Sigmoid colon (tissue), 7 donors: Measurements from ENCODE around the gene UBFD1. TPM values are rescaled to one million over a fixed set of nuclear protein-coding genes. Genes with fewer than 3 reads are reported as not detected.
"Not testable (repeated sequence)": the region's sequence is repeated elsewhere in the genome, so short reads cannot be mapped to it uniquely, and the experiment has no call there.

Experiments used
- DNase-seq: peaks from one replicate; pipeline ENCODE4 v3.0.0-alpha.2; 2019
- H3K27ac ChIP-seq, 4 donors: fragments of 200-600 bp; sonication (generic); one replicate each; pipeline ENCODE4 v1.5.1; 2016 to 2019; ENCODE audit warnings: mild to moderate bottlenecking in 1 of 4
- H3K27me3 ChIP-seq, 3 donors: fragments of 200-600 bp; sonication (generic); one replicate each; pipeline ENCODE4 v1.5.1; 2019; ENCODE audit warnings: mild to moderate bottlenecking in 1 of 3
- H3K36me3 ChIP-seq, 4 donors: fragments of 200-600 bp; sonication (generic); one replicate each; pipeline ENCODE4 v1.5.1; 2016 to 2019
- H3K4me1 ChIP-seq, 4 donors: fragments of 200-600 bp; sonication (generic); one replicate each; pipeline ENCODE4 v1.5.1; 2017 to 2019
- H3K4me3 ChIP-seq, 4 donors: fragments of 200-600 bp; sonication (generic); one replicate each; pipeline ENCODE4 v1.5.1; 2017 to 2019; ENCODE audit warnings: mild to moderate bottlenecking in 2 of 4, moderate library complexity in 1 of 4
- H3K9me3 ChIP-seq, 4 donors: fragments of 200-600 bp in 3 of 4; sonication (generic) in 3 of 4; one replicate each; pipeline versions ENCODE4 v1.5.1 to v1.6.1; 2013 to 2019
- EP300 ChIP-seq, 4 donors: sonication (generic); formaldehyde crosslinking; IDR thresholded peaks; one replicate each; pipeline ENCODE4 v1.6.1; 2017; ENCODE audit warnings: antibody characterized with exemption in 4 of 4
- POLR2A ChIP-seq, 2 donors: fragments of 450-650 bp; IDR thresholded peaks; one replicate each; pipeline ENCODE4 v1.6.1; 2016; ENCODE audit warnings: antibody characterized with exemption in 2 of 2, mild to moderate bottlenecking in 2 of 2, moderate library complexity in 2 of 2
- POLR2AphosphoS5 ChIP-seq, 4 donors: sonication (generic); formaldehyde crosslinking; IDR thresholded peaks; one replicate each; pipeline ENCODE4 v1.6.1; 2017; ENCODE audit warnings: antibody characterized with exemption in 4 of 4
- WGBS, 2 donors: extraction: QIAGEN DNeasy Blood & Tissue Kit; methylation state at CpG; one replicate each; pipeline ENCODE4 v1.1.7; 2013; 5-methylcytosine and 5-hydroxymethylcytosine counted together
- intact Hi-C: fragments of 100-400 bp; cut with DNase I; formaldehyde crosslinking; loops from one replicate; pipeline ENCODE4 v1.15.1; 2023
- polyA plus RNA-seq, 3 donors: library from polyadenylated mRNA; stranded (reverse); fragments of 200-250 nt; gene quantifications; one replicate each; pipeline ENCODE4 v1.2.3, GENCODE V29; 2013
- total RNA-seq, 4 donors: library from RNA; depleted of rRNA; stranded (reverse); fragments of >200 nt; gene quantifications; one replicate each; pipeline ENCODE4 v1.1.0, GENCODE V29; 2016
- TF ChIP-seq, protein P1 (sequence below), 4 experiments: fragments of 450-650 bp in 3 of 4; fragments of 200-600 bp in 1 of 4; IDR thresholded peaks; one replicate each; pipeline ENCODE4 v1.5.1; 2016 to 2019; ENCODE audit warnings: antibody characterized with exemption in 4 of 4, mild to moderate bottlenecking in 3 of 4, moderate library complexity in 2 of 4
- donor health status: healthy with polysubstance abuse.
- donor health status: Bipolar disorder and iron deficiency.
- donor health status: healthy.

The UBFD1 gene
- total and polyA plus RNA-seq, 7 donors, result 8.1 to 101 (median 45.1) TPM

DNA sequence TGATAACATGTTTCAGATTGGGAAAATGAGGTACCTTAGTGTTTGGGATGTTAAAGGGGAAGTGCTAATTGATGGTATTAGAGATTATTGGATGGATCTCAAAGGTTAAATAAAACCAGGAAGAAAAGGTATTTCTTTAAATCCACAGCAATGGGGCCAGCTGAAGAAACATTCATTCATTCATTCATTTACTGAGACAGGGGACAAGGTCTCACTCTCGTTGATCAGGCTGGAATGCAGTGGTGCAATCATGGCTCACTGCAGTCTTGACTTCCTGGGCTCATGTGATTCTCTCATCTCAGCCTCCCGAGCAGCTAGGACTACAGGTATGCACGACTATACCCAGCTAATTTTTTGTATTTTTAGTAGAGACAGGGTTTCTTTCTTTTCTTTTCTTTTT is 20.1 kb upstream of the UBFD1 start:
- TF ChIP-seq POLR2A (IDR thresholded peaks at IDR 0.05) (no peak), EP300 (IDR thresholded peaks at IDR 0.05) (no peak), POLR2AphosphoS5 (IDR thresholded peaks at IDR 0.05) (no peak)
- TF ChIP-seq, protein P1, sequence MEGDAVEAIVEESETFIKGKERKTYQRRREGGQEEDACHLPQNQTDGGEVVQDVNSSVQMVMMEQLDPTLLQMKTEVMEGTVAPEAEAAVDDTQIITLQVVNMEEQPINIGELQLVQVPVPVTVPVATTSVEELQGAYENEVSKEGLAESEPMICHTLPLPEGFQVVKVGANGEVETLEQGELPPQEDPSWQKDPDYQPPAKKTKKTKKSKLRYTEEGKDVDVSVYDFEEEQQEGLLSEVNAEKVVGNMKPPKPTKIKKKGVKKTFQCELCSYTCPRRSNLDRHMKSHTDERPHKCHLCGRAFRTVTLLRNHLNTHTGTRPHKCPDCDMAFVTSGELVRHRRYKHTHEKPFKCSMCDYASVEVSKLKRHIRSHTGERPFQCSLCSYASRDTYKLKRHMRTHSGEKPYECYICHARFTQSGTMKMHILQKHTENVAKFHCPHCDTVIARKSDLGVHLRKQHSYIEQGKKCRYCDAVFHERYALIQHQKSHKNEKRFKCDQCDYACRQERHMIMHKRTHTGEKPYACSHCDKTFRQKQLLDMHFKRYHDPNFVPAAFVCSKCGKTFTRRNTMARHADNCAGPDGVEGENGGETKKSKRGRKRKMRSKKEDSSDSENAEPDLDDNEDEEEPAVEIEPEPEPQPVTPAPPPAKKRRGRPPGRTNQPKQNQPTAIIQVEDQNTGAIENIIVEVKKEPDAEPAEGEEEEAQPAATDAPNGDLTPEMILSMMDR (IDR thresholded peaks at IDR 0.05), result no peak
- Histone ChIP-seq H3K27me3 (no peaks in the 10 kb centered on the region), H3K36me3 (peaks cover 13 to 89% (median 19%) of the 10 kb centered on the region in 4 donors), H3K4me3 (no peak overlapping the region), H3K4me1 (no peaks in the 10 kb centered on the region), H3K9me3 (no peaks in the 10 kb centered on the region), H3K27ac (no peak overlapping the region)
- WGBS, 2 donors, result 69 to 89% methylated on average over 3 of the region's 3 CpGs
- DNase-seq, result no peak
- intact Hi-C loops, result no loop called here

DNA sequence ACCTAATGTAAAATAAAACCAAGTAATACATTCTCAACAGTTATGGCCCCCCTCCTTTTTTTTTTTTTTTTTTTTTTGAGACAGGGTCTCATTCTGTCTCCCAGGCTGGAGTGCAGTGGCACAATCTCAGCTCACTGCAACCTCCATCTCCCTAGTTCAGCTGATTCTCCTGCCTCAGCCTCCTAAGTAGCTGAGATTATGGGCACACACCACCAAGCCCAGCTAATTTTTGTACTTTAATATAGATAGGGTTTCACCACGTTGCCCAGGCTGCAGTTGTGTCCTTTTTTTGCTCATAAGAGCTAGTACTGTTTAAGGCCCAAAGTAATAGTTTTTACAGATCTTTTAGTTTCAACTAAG is 18.6 kb upstream of the UBFD1 start:
- 91 to 93% methylated on average over 1 of the region's 1 CpG for WGBS, 2 donors
- no peak overlapping the region for H3K4me3 ChIP-seq
- H3K9me3 ChIP-seq, result no peaks in the 10 kb centered on the region
- no peak for DNase-seq
- intact Hi-C loops, result no loop called here
- TF ChIP-seq POLR2A (IDR thresholded peaks at IDR 0.05) (no peak), POLR2AphosphoS5 (IDR thresholded peaks at IDR 0.05) (no peak), EP300 (IDR thresholded peaks at IDR 0.05) (no peak)
- TF ChIP-seq, protein P1 (IDR thresholded peaks at IDR 0.05), result no peak
- no peaks in the 10 kb centered on the region for H3K27me3 ChIP-seq
- H3K4me1 ChIP-seq, result no peaks in the 10 kb centered on the region
- H3K36me3 ChIP-seq, result peaks cover 8 to 89% (median 14%) of the 10 kb centered on the region in 4 donors
- H3K27ac ChIP-seq, result no peak overlapping the region

DNA sequence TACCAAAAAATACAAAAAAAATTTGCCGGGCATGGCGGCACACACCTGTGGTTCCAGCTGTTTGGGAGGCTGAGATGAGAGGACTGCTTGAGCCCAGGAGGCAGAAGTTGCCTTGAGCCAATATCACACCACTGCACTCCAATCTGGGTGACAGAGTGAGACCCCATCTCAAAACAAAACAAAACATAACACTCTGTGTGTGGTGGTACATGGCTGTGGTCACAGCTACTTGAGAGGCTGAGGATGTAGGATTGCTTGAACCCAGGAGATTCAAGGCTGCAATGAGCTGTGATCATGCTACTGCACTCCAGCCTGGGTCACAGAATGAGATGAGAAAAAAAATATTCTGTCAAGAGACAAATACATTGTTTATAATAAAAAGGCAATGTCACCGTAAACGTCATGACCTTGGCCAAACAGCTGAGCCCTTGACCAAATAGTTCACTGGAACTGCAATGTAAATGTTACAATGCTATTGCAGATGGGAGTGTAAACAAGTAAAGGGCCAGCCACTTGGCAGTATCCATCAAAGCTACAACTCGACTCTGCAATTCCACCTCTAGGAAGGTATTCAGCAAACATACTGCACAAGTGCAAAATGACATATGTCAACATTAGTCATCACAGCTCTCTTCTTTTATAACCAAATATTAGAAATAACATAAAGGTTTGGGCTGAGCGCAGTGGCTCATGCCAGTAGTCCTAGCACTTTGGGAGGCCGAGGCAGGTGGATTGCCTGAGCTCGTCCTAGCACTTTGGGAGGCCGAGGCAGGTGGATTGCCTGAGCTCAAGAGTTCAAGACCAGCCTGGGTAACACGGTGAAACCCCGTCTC is 17.3 kb upstream of the UBFD1 start:
- H3K27me3 ChIP-seq, result no peaks in the 10 kb centered on the region
- no peak overlapping the region for H3K4me3 ChIP-seq
- no peak for DNase-seq
- intact Hi-C loops, result no loop called here
- H3K4me1 ChIP-seq, result no peaks in the 10 kb centered on the region
- no peak overlapping the region for H3K27ac ChIP-seq
- H3K36me3 ChIP-seq, result peaks cover 0 to 89% (median 11%) of the 10 kb centered on the region in 4 donors
- TF ChIP-seq POLR2A (IDR thresholded peaks at IDR 0.05) (no peak), EP300 (IDR thresholded peaks at IDR 0.05) (no peak), POLR2AphosphoS5 (IDR thresholded peaks at IDR 0.05) (no peak)
- TF ChIP-seq, protein P1 (IDR thresholded peaks at IDR 0.05), result no peak
- WGBS, 2 donors, result 89 to 91% methylated on average over 11 of the region's 11 CpGs
- no peaks in the 10 kb centered on the region for H3K9me3 ChIP-seq

DNA sequence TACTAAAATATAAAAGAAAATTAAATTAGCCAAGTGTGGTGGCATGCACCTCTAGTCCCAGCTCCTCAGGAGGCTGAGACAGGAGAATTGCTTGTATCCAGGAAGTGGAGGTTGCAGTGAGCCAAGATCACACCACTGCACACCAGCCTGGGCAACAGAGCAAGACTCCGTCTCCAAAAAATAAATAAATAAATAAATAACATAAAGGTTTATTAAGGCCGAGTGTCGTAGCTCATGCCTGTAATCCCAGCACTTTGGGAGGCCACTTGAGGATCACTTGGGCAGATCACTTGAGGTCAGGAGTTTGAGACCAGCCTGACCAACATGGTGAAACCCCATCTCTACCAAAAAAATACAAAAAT is 16.7 kb upstream of the UBFD1 start:
- peaks cover 0 to 89% (median 17%) of the 10 kb centered on the region in 4 donors for H3K36me3 ChIP-seq
- H3K27me3 ChIP-seq, intact Hi-C loops, H3K27ac ChIP-seq, H3K9me3 ChIP-seq, H3K4me1 ChIP-seq, DNase-seq, H3K4me3 ChIP-seq: not testable (repeated sequence)
- whole genome bisulfite sequencing, 2 donors, result 96 to 98% methylated on average over 3 of the region's 3 CpGs

DNA sequence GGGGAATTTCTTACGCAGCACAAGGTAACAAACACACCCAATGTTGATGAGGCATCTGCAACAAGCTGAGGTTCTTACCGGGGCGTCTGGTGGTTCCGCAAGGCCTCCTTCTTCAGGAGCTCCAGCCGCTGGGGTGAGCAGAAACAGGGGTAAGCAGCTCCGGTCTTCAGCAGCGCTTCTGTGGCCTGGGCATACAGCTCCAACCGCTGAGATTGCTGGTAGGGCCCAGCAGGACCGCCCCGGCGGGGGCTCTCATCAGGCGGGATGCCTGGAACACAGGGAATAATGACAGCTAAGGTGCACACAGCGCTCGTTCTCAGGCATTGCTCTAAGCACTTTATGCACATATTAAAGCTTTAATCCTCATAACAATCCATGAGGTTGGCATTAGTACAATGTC is 13.1 kb upstream of the UBFD1 start:
- TF ChIP-seq, protein P1 (IDR thresholded peaks at IDR 0.05), result no peak
- TF ChIP-seq EP300 (IDR thresholded peaks at IDR 0.05) (no peak), POLR2A (IDR thresholded peaks at IDR 0.05) (no peak), POLR2AphosphoS5 (IDR thresholded peaks at IDR 0.05) (no peak)
- Histone ChIP-seq H3K27me3 (no peaks in the 10 kb centered on the region), H3K27ac (no peak overlapping the region), H3K36me3 (peaks cover 0 to 97% (median 32%) of the 10 kb centered on the region in 4 donors), H3K9me3 (no peaks in the 10 kb centered on the region), H3K4me3 (no peak overlapping the region), H3K4me1 (no peaks in the 10 kb centered on the region)
- WGBS, 2 donors, result 96 to 97% methylated on average over 14 of the region's 14 CpGs
- intact Hi-C loops, result no loop called here
- DNase-seq, result no peak
